HL-60 (cell line): ENCODE measurements around the gene FOSB.

Experiments used
- DNase-seq, 2 experiments: peaks; one replicate each; pipeline ENCODE4 v3.0.0-alpha.2; 2010 to 2020; ENCODE audit warnings: low read depth in 1 of 2, low spot score in 1 of 2
- H3K27ac ChIP-seq: fragments of 250-450 bp; sonication (Bioruptor Pico); replicated peaks from 2 replicates; pipeline ENCODE4 v1.5.1; 2020; ENCODE audit warnings: mild to moderate bottlenecking, moderate library complexity
- H3K27me3 ChIP-seq: fragments of 250-450 bp; sonication (Bioruptor Pico); 2 replicates; pipeline ENCODE4 v1.5.1; 2021; ENCODE audit warnings: mild to moderate bottlenecking, moderate library complexity; ENCODE audit not compliant: insufficient read depth, poor library complexity, severe bottlenecking
- H3K4me3 ChIP-seq: replicated peaks from 2 replicates; pipeline ENCODE4 v1.5.1; 2011; ENCODE audit warnings: mild to moderate bottlenecking, control low read depth, low read length; ENCODE audit not compliant: insufficient read depth
- GABPA ChIP-seq: IDR thresholded peaks from 2 replicates; pipeline ENCODE4 v1.6.1; 2012; ENCODE audit warnings: low read depth
- POLR2AphosphoS5 ChIP-seq: IDR thresholded peaks from 2 replicates; pipeline ENCODE4 v1.6.1; 2012; ENCODE audit warnings: low read depth
- SPI1 ChIP-seq: IDR thresholded peaks from 2 replicates; pipeline ENCODE4 v1.6.1; 2012; ENCODE audit warnings: low read depth, mild to moderate bottlenecking, borderline replicate concordance
- TF ChIP-seq, protein P1 (sequence below): IDR thresholded peaks from one replicate; pipeline ENCODE4 v1.5.1; 2011; ENCODE audit warnings: low read length, control low read depth, inconsistent platforms; ENCODE audit not compliant: insufficient read depth
- TF ChIP-seq, protein P2 (sequence below): IDR thresholded peaks from 2 replicates; pipeline ENCODE4 v1.6.1; 2012; ENCODE audit warnings: low read depth; ENCODE audit not compliant: insufficient replicate concordance

The FOSB gene

DNA sequence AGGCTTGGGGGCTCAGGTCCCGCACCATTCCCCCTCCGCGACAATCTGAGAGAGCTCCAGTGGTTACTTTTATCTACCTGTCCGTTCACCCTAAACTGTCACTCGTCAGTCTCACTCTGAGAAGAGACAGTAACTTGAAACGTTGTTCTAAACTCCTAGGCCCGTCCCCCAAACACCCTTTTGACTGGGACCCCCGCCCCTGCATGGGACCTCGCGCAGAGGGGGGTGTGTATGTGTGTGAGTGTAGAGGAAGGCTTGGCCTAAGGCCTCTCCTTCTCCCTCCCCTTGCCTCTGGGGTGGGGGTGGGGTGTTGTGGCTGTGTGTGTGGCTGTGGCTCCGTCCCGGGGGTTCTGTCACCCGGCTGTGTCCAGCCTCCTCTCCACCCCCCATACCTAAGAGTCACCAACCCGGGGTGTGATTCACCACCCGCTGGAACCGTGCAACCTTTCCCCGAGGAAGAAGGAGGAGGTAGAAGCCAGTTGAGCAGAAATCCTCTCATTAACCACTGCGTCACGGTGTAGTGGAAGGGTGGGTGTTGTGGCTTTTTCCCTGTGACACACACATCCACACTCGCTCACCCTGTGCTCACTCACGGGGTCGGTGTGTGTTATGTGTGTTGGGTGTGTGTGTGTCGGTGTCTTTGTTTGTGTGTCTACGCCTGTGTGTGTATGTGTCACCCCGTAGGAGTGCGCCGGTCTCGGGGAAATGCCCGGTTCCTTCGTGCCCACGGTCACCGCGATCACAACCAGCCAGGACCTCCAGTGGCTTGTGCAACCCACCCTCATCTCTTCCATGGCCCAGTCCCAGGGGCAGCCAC lies 2.4 kb downstream of the FOSB start:
- Histone ChIP-seq H3K4me3 (peak overlapping the region; percentile 52), H3K27me3 (no peaks in the 10 kb centered on the region), H3K27ac (peak overlapping the region; percentile 97)
- TF ChIP-seq, protein P1, sequence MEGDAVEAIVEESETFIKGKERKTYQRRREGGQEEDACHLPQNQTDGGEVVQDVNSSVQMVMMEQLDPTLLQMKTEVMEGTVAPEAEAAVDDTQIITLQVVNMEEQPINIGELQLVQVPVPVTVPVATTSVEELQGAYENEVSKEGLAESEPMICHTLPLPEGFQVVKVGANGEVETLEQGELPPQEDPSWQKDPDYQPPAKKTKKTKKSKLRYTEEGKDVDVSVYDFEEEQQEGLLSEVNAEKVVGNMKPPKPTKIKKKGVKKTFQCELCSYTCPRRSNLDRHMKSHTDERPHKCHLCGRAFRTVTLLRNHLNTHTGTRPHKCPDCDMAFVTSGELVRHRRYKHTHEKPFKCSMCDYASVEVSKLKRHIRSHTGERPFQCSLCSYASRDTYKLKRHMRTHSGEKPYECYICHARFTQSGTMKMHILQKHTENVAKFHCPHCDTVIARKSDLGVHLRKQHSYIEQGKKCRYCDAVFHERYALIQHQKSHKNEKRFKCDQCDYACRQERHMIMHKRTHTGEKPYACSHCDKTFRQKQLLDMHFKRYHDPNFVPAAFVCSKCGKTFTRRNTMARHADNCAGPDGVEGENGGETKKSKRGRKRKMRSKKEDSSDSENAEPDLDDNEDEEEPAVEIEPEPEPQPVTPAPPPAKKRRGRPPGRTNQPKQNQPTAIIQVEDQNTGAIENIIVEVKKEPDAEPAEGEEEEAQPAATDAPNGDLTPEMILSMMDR = no peak
- TF ChIP-seq POLR2AphosphoS5 = peak; percentile 35; the same call in 1 of the 2 replicates
- DNase-seq = no peak

DNA sequence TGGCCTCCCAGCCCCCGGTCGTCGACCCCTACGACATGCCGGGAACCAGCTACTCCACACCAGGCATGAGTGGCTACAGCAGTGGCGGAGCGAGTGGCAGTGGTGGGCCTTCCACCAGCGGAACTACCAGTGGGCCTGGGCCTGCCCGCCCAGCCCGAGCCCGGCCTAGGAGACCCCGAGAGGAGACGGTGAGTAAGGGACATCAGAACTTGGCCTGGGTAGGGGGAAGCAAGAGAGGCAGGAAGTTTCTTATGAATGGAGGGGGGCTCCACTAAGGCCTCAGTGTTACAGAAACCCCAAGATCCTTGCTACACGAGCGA lies 2.9 kb downstream of the FOSB start:
- no peak overlapping the region for H3K27ac ChIP-seq
- H3K4me3 ChIP-seq = no peak overlapping the region
- TF ChIP-seq SPI1 (no peak), POLR2AphosphoS5 (no peak), GABPA (no peak)
- TF ChIP-seq, protein P1 = no peak
- TF ChIP-seq, protein P2, sequence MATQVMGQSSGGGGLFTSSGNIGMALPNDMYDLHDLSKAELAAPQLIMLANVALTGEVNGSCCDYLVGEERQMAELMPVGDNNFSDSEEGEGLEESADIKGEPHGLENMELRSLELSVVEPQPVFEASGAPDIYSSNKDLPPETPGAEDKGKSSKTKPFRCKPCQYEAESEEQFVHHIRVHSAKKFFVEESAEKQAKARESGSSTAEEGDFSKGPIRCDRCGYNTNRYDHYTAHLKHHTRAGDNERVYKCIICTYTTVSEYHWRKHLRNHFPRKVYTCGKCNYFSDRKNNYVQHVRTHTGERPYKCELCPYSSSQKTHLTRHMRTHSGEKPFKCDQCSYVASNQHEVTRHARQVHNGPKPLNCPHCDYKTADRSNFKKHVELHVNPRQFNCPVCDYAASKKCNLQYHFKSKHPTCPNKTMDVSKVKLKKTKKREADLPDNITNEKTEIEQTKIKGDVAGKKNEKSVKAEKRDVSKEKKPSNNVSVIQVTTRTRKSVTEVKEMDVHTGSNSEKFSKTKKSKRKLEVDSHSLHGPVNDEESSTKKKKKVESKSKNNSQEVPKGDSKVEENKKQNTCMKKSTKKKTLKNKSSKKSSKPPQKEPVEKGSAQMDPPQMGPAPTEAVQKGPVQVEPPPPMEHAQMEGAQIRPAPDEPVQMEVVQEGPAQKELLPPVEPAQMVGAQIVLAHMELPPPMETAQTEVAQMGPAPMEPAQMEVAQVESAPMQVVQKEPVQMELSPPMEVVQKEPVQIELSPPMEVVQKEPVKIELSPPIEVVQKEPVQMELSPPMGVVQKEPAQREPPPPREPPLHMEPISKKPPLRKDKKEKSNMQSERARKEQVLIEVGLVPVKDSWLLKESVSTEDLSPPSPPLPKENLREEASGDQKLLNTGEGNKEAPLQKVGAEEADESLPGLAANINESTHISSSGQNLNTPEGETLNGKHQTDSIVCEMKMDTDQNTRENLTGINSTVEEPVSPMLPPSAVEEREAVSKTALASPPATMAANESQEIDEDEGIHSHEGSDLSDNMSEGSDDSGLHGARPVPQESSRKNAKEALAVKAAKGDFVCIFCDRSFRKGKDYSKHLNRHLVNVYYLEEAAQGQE = no peak
- no peak for DNase-seq
- no peaks in the 10 kb centered on the region for H3K27me3 ChIP-seq

DNA sequence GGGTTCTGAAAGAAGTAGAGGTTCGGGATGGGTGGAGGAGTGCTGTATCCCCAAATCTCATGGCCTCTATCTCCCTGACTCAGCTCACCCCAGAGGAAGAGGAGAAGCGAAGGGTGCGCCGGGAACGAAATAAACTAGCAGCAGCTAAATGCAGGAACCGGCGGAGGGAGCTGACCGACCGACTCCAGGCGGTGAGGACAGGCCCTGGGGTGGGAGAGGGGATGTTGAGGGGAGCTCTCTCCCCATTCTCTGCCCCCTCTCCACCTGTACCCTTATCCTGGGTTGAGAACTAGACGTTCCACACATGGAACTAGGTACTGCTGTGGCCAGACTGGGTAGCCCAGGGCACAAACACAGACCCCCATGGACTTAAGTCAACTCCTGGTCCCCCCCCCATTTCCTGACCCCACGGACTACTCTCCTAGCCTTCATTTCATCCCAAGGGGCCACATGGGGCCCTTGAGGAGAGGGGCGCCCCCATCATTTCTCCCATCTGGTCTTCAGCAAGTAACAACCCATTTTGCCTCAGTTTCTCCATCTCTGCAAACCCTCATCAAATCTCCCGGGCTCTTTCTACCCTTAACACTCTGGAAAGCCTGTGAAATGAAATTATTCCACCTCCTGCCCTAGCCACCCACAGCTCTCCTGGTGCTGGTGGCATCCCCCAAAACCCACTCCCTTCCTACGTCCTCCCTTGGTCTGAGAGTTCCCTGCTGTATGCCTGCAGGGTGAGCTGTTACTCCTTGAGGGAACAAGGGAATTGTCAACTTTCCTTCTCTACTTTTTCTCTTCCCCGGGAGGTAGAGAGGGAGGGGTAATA lies 3.5 kb downstream of the FOSB start:
- Histone ChIP-seq H3K27me3 (no peaks in the 10 kb centered on the region), H3K4me3 (no peak overlapping the region), H3K27ac (no peak overlapping the region)
- no peak for DNase-seq
- TF ChIP-seq POLR2AphosphoS5 = no peak
- no peak for TF ChIP-seq GABPA
- TF ChIP-seq, protein P2 = no peak
- TF ChIP-seq SPI1 = no peak

DNA sequence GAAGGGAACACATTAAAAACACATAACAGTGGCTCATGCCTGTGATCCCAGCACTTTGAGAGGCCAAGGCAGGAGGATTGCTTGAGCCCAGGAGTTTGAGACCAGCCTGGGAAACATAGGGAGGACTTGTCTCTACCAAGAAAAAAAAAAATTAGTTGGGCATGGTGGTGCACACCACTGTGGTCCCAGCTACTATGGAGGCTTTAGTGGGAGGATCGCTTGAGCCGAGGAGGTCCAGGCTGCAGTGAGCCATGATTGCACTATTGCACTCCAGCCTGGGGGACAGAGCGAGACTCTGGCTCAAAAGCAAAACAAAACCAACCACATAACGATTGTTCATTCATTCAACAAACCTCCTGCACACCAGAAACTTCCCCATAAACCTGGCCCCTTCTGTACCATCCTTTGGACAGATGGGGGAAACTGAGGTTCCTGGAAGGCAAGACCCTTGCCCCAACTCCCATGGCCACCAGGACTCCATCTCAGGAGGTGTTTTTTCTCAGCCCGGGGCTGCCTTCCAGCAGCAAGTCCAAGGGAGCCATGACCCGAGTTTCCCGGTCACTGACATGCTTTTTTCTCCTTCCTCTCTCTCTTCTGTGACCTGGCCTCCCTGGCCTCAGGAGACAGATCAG lies 4.3 kb downstream of the FOSB start:
- Histone ChIP-seq H3K27ac (no peak overlapping the region), H3K27me3 (no peaks in the 10 kb centered on the region), H3K4me3 (no peak overlapping the region)
- TF ChIP-seq POLR2AphosphoS5 (peak; percentile 33; the same call in 1 of the 2 replicates), SPI1 (no peak)
- TF ChIP-seq, protein P2 = no peak
- DNase-seq = no peak
